Stomach (tissue), 9 donors: Measurements from ENCODE around the gene PRSS21. TPM values are rescaled to one million over a fixed set of nuclear protein-coding genes. Genes with fewer than 3 reads are reported as not detected.

Experiments
- DNase-seq, 2 donors: peaks; one replicate each; pipeline versions ENCODE4 v3.0.0 to v3.0.0-alpha.2; 2013 to 2019
- H3K27ac ChIP-seq, 5 donors: fragments of 200-600 bp in 4 of 5; sonication (generic) in 4 of 5; one replicate each; pipeline ENCODE4 v1.5.1; 2013 to 2019; ENCODE audit warnings: mild to moderate bottlenecking in 1 of 5, moderate library complexity in 1 of 5
- H3K27me3 ChIP-seq, 3 donors: fragments of 200-600 bp; sonication (generic); one replicate each; pipeline ENCODE4 v1.5.1; 2017 to 2019; ENCODE audit warnings: mixed run types in 1 of 3
- H3K36me3 ChIP-seq, 4 donors: fragments of 200-600 bp; sonication (generic); 1 replicate in 3 of 4; 2 replicates in 1 of 4; pipeline ENCODE4 v1.5.1; 2016 to 2019
- H3K4me1 ChIP-seq, 4 donors: fragments of 200-600 bp; sonication (generic); one replicate each; pipeline ENCODE4 v1.5.1; 2016 to 2019
- H3K4me3 ChIP-seq, 4 donors: fragments of 200-600 bp; sonication (generic) in 3 of 4; one replicate each; pipeline ENCODE4 v1.5.1; 2016 to 2019; ENCODE audit warnings: mild to moderate bottlenecking in 1 of 4
- H3K9me3 ChIP-seq, 4 donors: fragments of 200-600 bp; sonication (generic); one replicate each; pipeline ENCODE4 v1.5.1; 2016 to 2019
- EP300 ChIP-seq: sonication (generic); formaldehyde crosslinking; IDR thresholded peaks from one replicate; pipeline ENCODE4 v1.6.1; 2017; ENCODE audit warnings: antibody characterized with exemption
- POLR2A ChIP-seq, 4 donors: fragments of 450-650 bp; IDR thresholded peaks; one replicate each; pipeline ENCODE4 v1.6.1; 2016; ENCODE audit warnings: antibody characterized with exemption in 4 of 4, control low read depth in 2 of 4, mild to moderate bottlenecking in 1 of 4, moderate library complexity in 1 of 4
- POLR2AphosphoS5 ChIP-seq, 3 donors: sonication (generic); formaldehyde crosslinking; IDR thresholded peaks; one replicate each; pipeline ENCODE4 v1.6.1; 2016; ENCODE audit warnings: antibody characterized with exemption in 3 of 3
- WGBS, 5 donors: extraction: QIAGEN DNeasy Blood & Tissue Kit in 3 of 5; methylation state at CpG; one replicate each; pipeline versions ENCODE4 v1.1.5 to v1.1.7; 2013 to 2018; 5-methylcytosine and 5-hydroxymethylcytosine counted together
- intact Hi-C: fragments of 100-400 bp; cut with DNase I; formaldehyde crosslinking; loops from one replicate; pipeline ENCODE4 v1.15.1; 2023; ENCODE audit warnings: low total_unique reads
- polyA plus RNA-seq, 3 donors: library from polyadenylated mRNA; stranded (reverse); fragments of 200-250 nt; gene quantifications; one replicate each; pipeline ENCODE4 v1.2.3, GENCODE V29; 2013
- total RNA-seq, 5 donors: library from RNA; depleted of rRNA; stranded (reverse); fragments of >200 nt; gene quantifications; one replicate each; pipeline versions ENCODE4 v1.1.0 to v1.2.3, GENCODE V29; 2014 to 2016
- TF ChIP-seq, protein P1 (sequence below), 7 experiments: fragments of 450-650 bp in 4 of 7; fragments of 200-600 bp in 3 of 7; sonication (generic) in 3 of 7; IDR thresholded peaks; one replicate each; pipeline ENCODE4 v1.5.1; 2016 to 2019; ENCODE audit warnings: antibody characterized with exemption in 7 of 7, control low read depth in 2 of 7, mild to moderate bottlenecking in 1 of 7
- donor health status: healthy with polysubstance abuse.
- donor health status: Bipolar disorder and iron deficiency.
- donor health status: healthy.

The PRSS21 gene
- total and polyA plus RNA-seq, 8 donors = 0.50 to 2.9 (median 0.88) TPM; not detected in 4

DNA sequence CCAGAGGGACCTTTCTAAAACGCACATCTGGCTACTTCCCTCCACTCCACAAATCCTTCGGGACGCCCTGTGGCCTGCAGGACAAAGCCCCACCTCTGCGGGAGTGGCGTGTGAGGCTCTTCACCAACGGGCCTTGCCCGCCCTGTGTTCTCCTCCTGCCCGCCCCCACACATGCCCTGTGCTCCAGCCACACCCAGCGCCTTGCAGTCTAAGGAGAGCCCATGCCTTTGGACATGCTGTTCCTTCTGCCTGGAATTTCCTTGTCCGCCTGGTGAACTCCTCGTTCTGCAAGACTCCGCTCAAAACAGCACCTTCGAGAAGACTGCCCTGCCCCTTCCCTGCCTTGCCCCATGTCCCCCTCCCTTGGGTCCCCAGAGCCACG lies 47.4 kb upstream of the PRSS21 start:
- H3K36me3 ChIP-seq = peaks cover 91 to 100% (median 100%) of the 10 kb centered on the region in 4 donors

DNA sequence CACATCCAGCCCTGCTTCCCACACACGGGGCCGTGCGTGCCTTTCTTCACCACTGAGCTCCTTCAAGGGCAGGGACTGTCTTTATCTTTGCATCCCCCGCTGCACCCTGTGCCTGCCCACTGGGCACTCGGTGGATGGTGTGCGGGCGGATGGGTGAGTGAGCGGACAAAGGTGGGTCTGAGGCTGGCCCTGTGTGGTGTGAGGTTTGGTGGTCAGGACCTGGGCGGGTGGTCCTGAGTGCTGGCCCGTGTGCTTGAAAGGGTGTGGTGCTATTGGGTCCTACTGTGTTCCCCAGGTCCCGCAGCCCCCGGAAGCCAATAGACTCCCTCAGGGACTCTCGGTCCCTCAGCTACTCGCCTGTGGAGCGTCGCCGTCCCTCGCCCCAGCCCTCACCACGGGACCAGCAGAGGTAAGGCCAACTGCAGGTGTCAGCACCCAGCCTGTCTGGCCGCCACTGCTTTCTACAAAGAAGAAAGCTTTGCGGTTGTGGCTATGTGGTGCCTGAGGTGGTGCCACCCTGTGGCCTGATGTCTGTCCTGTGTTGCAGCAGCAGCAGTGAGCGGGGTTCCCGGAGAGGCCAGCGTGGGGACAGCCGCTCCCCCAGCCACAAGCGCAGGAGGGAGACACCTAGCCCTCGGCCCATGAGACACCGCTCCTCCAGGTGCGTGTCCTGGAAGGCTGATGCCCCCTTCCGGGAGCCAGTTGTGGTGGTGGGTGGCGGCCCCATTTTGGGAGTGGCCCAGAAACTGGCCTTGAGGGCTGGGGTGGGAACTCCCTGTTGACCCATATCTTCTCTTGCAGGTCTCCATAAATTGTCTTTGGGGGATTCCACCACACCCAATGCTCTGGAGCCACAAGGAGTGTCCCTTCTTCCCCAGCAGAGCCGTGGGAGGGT lies 46.7 kb upstream of the PRSS21 start:
- 73 to 81% (median 78%) methylated on average over 19 to 32 of the region's 32 CpGs for WGBS, 5 donors
- peak overlapping the region in 1 of 4 donors; percentile 16 for H3K4me3 ChIP-seq
- intact Hi-C loops = no loop called here
- peaks cover 89 to 100% (median 100%) of the 10 kb centered on the region in 4 donors for H3K36me3 ChIP-seq
- no peaks in the 10 kb centered on the region for H3K9me3 ChIP-seq
- H3K27me3 ChIP-seq = no peaks in the 10 kb centered on the region
- peaks cover 28 to 76% (median 55%) of the 10 kb centered on the region in 4 donors for H3K4me1 ChIP-seq
- TF ChIP-seq, protein P1, sequence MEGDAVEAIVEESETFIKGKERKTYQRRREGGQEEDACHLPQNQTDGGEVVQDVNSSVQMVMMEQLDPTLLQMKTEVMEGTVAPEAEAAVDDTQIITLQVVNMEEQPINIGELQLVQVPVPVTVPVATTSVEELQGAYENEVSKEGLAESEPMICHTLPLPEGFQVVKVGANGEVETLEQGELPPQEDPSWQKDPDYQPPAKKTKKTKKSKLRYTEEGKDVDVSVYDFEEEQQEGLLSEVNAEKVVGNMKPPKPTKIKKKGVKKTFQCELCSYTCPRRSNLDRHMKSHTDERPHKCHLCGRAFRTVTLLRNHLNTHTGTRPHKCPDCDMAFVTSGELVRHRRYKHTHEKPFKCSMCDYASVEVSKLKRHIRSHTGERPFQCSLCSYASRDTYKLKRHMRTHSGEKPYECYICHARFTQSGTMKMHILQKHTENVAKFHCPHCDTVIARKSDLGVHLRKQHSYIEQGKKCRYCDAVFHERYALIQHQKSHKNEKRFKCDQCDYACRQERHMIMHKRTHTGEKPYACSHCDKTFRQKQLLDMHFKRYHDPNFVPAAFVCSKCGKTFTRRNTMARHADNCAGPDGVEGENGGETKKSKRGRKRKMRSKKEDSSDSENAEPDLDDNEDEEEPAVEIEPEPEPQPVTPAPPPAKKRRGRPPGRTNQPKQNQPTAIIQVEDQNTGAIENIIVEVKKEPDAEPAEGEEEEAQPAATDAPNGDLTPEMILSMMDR (IDR thresholded peaks at IDR 0.05) = no peak
- TF ChIP-seq POLR2AphosphoS5 (IDR thresholded peaks at IDR 0.05) (no peak), POLR2A (IDR thresholded peaks at IDR 0.05) (no peak), EP300 (no peak)
- no peak for DNase-seq
- peak overlapping the region; percentile 36 to 78 (median 62) for H3K27ac ChIP-seq

More for the DNA sequence above, 47.4 kb upstream of the PRSS21 start:
- Histone ChIP-seq H3K9me3 (no peaks in the 10 kb centered on the region), H3K4me1 (peaks cover 21 to 70% (median 50%) of the 10 kb centered on the region in 4 donors), H3K27ac (peak overlapping the region; percentile 23 to 78 (median 64)), H3K27me3 (no peaks in the 10 kb centered on the region), H3K4me3 (peak overlapping the region in 1 of 4 donors; percentile 16)
- 39 to 51% (median 45%) methylated on average over 14 of the region's 14 CpGs for WGBS, 5 donors
- peak in 1 of 3 donors; percentile 66 for TF ChIP-seq POLR2AphosphoS5 (IDR thresholded peaks at IDR 0.05)
- no peak for TF ChIP-seq POLR2A (IDR thresholded peaks at IDR 0.05)
- peak; percentile 58 to 75 for DNase-seq
- intact Hi-C loops = no loop called here

DNA sequence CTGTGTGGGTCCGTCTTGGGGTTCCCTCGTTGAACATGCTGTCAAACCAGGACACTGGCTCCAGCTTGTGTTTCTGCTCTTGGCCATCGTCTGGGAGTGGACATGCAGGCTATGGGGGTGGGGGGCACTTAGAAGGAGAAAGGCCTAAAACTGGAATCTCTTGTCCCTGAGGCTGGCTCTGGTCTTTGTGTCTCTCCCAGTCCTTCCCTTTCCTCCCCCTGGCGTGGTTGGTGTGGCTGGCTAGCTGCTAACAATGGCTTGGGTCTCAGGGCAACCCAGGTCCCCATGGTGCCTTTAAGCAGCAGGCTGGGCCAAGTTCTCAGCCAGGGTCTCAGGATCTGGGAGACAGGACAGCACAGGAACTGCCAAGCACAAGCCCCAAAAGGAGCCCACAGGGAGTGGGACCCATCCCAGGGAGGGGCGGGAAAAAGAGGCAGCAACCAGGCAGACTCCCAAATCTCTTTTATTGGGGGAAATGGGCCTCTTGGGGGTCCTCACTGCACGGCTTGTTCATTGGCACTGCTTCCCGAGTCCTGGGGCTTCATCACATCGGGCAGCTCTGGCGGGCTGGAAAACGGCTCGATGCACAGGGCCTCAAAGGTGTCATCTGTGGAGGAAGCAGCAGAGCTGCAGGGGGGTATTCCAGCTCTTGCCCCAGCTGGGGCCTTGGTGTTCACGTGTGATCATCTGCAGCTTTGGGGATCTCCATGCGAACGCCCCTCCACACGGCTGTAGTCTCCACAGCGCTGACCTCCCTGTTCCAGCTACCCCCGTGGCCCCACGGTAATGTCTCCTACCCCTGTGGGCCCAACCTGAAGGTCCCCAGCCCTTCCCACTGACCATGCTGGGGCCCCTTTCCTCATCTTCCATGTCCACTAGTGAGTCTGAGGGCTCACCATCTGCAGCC lies 45.3 kb upstream of the PRSS21 start:
- Histone ChIP-seq H3K27ac (peak overlapping the region in 3 of 5 donors; percentile 55 to 78 (median 62)), H3K4me1 (peaks cover 40 to 88% (median 66%) of the 10 kb centered on the region in 4 donors), H3K9me3 (no peaks in the 10 kb centered on the region), H3K4me3 (no peak overlapping the region), H3K27me3 (no peaks in the 10 kb centered on the region), H3K36me3 (peaks cover 74 to 88% (median 86%) of the 10 kb centered on the region in 4 donors)
- TF ChIP-seq POLR2AphosphoS5 (IDR thresholded peaks at IDR 0.05) (no peak), EP300 (no peak), POLR2A (IDR thresholded peaks at IDR 0.05) (no peak)
- TF ChIP-seq, protein P1 (IDR thresholded peaks at IDR 0.05) = no peak
- 68 to 81% (median 76%) methylated on average over 7 to 18 of the region's 18 CpGs for WGBS, 5 donors
- DNase-seq = no peak
- intact Hi-C loops = no loop called here

DNA sequence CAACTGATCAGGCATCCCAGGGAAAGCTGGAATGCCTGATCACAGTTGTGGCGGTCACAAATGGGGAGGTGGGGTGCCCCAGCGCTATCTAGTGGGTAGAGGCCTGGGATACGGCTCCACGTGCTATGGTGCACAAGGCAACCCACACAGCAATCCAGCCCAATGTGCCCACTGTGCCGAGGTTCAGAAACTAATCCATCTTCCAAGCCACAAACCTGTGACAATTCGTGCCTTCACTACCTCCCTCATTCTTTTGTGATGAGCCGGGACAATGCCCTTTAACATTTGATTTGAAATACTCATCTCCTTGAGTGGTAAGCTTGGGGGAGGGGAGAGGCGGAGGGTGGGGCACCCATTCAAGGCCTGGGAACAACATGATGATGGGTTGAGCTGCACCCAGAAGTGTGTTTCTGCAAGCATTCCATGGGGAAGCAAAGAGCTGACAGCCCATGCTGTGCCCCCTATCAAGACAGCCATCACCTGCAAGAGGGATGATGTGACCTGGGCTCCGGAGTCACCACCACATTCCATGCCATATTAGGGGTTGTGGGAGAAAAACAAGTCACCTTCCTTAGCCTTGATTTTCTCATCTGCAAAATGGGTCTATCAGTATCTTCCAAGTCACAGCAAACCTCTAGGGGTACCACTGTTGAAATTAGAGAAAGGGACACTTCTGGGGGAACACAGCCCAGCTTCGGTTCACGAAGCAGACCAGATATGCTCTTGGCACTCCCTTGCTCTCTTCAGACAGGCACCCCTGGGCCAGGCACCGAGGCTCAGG lies 43.7 kb upstream of the PRSS21 start:
- Histone ChIP-seq H3K27me3 (no peaks in the 10 kb centered on the region), H3K27ac (peak overlapping the region in 1 of 5 donors; percentile 25), H3K9me3 (no peaks in the 10 kb centered on the region), H3K4me3 (no peak overlapping the region), H3K36me3 (peaks cover 58 to 71% (median 70%) of the 10 kb centered on the region in 4 donors), H3K4me1 (peaks cover 35 to 76% (median 64%) of the 10 kb centered on the region in 4 donors)
- no peak for DNase-seq
- 78 to 83% (median 82%) methylated on average over 12 of the region's 12 CpGs for WGBS, 5 donors
- TF ChIP-seq EP300 = no peak
- TF ChIP-seq, protein P1 (IDR thresholded peaks at IDR 0.05) = no peak
- no peak for TF ChIP-seq POLR2A (IDR thresholded peaks at IDR 0.05)
- TF ChIP-seq POLR2AphosphoS5 (IDR thresholded peaks at IDR 0.05) = no peak
- intact Hi-C loops = no loop called here
